ENCODE data around the gene KCNJ16.

The KCNJ16 gene

DNA sequence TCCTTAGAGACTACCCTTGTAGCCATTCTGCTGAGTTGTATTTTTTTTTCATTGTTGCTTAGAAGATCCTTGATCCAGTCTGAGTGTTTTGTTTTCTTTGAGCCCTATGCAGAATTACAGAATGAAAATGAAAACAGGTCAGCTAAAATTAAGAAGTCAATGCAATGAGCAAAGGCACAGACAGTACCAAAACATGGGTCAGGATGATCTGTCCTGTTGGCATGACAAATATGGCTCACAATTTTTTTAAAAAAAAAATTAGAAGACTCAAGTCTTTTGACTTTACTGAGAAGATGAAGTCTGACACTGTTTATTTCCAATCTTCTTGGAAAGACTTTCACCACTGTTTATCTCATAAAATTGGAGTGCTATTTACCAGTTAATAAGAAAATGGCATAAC lies 32.4 kb downstream of the KCNJ16 start:
- Mint-ChIP-seq H3K4me1 (no peaks in the 10 kb centered on the region), H3K27me3 (no peaks in the 10 kb centered on the region), H3K4me3 (no peak overlapping the region), H3K27ac (ENCODE audit: low read depth) (no peak overlapping the region), H3K36me3 (ENCODE audit: insufficient read depth) (no peaks in the 10 kb centered on the region), H3K9me3 (peaks cover 7% of the 10 kb centered on the region)
- no peak for DNase-seq (ENCODE audit: low spot score in 2 of 2)
- ATAC-seq (replicated peaks; ENCODE audit: extremely low read depth, poor library complexity, severe bottlenecking), result no peak

DNA sequence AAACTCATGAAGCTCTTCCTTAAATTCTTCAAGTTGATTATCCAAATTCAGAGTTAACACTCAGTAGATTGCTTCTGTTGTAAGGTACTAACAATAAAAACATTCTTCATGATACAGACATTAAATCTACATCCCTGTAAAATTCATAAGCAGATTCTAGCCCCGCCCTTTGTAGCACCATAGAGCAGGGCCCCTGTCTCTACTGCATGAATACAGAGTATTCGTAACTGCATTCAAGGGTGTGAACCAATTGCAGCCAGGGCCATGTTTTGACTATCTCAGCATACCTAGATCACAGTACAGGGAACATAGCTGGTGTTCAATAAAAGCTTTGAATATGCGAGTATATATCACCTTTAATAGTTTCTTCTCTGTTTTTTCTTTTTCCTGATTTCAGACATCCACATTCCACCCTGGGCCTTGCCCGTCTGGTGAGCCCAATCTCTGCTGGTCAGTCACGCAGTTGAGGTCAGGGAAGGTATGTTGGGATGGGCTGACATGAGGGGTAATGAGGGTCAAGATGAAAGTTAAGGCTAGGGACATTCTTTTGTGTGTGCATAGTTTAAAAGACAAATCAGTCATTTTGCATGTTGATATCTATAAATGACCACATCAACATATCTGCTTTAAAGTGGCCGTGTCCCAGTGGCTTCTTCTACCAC lies 33.0 kb downstream of the KCNJ16 start:
- ATAC-seq (replicated peaks; ENCODE audit: extremely low read depth, poor library complexity, severe bottlenecking), result no peak
- no peak overlapping the region for H3K27ac Mint-ChIP-seq (ENCODE audit: low read depth)
- H3K4me3 Mint-ChIP-seq, result no peak overlapping the region
- H3K9me3 Mint-ChIP-seq, result peaks cover 7% of the 10 kb centered on the region
- no peak for DNase-seq (ENCODE audit: low spot score in 2 of 2)
- H3K27me3 Mint-ChIP-seq, result no peaks in the 10 kb centered on the region
- no peaks in the 10 kb centered on the region for H3K4me1 Mint-ChIP-seq
- H3K36me3 Mint-ChIP-seq (ENCODE audit: insufficient read depth), result no peaks in the 10 kb centered on the region

DNA sequence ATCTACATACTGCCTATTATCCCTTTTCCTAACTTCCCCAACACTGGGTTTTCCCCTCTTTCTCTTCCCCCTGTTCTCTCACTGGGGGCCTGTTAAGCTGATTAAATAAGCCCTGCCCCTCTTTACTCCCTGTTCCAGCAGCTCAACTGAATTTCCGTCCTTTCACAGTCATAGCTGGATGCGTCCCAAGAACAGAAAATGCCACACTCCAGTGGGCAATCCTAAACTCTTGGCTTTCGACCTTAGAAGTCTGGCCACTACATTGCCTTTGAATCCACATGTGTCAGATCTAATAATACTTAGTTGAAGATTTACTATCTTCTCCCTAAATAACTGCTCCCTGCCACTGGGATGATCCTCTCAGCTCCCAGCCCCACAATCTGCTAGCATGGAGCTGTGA lies 34.5 kb downstream of the KCNJ16 start:
- DNase-seq (ENCODE audit: low spot score in 2 of 2) (no peak), ATAC-seq (replicated peaks; ENCODE audit: extremely low read depth, poor library complexity, severe bottlenecking) (no peak)
- Mint-ChIP-seq H3K4me1 (no peaks in the 10 kb centered on the region), H3K4me3 (no peak overlapping the region), H3K27me3 (no peaks in the 10 kb centered on the region), H3K27ac (ENCODE audit: low read depth) (no peak overlapping the region), H3K36me3 (ENCODE audit: insufficient read depth) (no peaks in the 10 kb centered on the region), H3K9me3 (peaks cover 7% of the 10 kb centered on the region)

DNA sequence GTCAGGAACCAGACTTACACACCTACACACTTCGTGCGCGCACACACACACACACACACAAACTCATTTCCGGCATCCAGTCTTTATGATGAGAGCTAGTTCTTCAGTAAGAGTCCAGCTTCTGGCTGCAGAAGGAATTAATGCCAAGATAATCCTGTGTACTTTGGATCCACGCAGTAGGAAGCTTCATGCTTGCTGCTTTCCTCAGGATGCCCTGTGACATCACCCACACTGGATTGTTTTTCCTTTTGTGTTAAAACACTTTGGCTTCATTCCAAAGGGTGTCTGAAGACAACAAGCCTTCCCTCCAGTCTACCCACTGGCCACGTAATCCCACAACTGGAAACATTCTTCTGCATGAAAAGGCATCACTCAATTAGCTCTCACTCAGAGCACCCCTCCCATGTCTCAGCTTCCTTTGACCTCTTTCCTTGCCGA lies 35.4 kb downstream of the KCNJ16 start:
- Mint-ChIP-seq H3K4me3 (no peak overlapping the region), H3K27me3 (no peaks in the 10 kb centered on the region), H3K4me1 (no peaks in the 10 kb centered on the region), H3K27ac (ENCODE audit: low read depth) (no peak overlapping the region), H3K9me3 (peaks cover 7% of the 10 kb centered on the region), H3K36me3 (ENCODE audit: insufficient read depth) (no peaks in the 10 kb centered on the region)
- DNase-seq (ENCODE audit: low spot score in 2 of 2) (no peak), ATAC-seq (replicated peaks; ENCODE audit: extremely low read depth, poor library complexity, severe bottlenecking) (no peak)

DNA sequence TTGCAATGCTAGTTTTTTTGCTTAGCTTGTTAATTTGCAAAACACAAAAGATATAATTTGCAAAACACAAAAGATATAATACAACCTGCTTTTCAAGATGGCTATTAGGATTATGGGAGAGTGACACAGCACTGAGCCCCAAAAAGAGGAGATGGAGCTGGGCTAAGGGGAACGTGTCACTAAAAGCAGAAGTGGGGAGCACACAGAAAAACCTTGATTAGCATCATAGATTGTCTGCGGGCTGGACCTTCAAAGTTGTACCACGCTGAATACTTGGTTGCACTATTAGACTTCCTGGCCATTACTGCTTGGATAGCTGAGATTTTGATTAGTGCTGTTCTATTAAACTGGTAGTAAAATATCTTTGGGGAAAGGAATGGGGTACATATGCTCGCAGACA lies 36.2 kb downstream of the KCNJ16 start:
- ATAC-seq (replicated peaks; ENCODE audit: extremely low read depth, poor library complexity, severe bottlenecking) (no peak), DNase-seq (ENCODE audit: low spot score in 2 of 2) (no peak)
- no peak overlapping the region for H3K27ac Mint-ChIP-seq (ENCODE audit: low read depth)
- no peaks in the 10 kb centered on the region for H3K4me1 Mint-ChIP-seq
- H3K27me3 Mint-ChIP-seq, result no peaks in the 10 kb centered on the region
- no peaks in the 10 kb centered on the region for H3K36me3 Mint-ChIP-seq (ENCODE audit: insufficient read depth)
- peaks cover 7% of the 10 kb centered on the region for H3K9me3 Mint-ChIP-seq
- H3K4me3 Mint-ChIP-seq, result no peak overlapping the region

DNA sequence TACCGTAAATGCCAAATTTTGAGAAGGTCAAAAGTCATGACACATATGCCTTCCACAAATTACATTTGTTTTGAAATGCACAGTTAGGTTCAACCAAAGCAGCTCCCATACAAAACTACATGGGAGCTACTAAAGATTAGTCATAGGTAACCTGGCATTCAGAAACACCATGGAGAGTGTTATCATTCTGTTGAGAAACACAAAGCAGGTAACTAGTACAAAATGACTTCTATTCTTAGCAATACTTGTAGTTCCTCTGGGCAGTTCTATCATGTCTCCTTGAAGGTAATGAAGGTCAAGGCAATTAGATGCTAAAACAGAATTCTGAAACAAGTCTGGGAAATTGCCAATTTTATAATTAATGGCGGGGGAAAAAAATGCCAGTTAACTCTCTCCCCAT lies 39.4 kb downstream of the KCNJ16 start:
- Mint-ChIP-seq H3K27ac (ENCODE audit: low read depth) (no peak overlapping the region), H3K4me3 (no peak overlapping the region), H3K36me3 (ENCODE audit: insufficient read depth) (no peaks in the 10 kb centered on the region), H3K9me3 (peaks cover 7% of the 10 kb centered on the region), H3K27me3 (no peaks in the 10 kb centered on the region), H3K4me1 (no peaks in the 10 kb centered on the region)
- DNase-seq (ENCODE audit: low spot score in 2 of 2), result no peak
- no peak for ATAC-seq (replicated peaks; ENCODE audit: extremely low read depth, poor library complexity, severe bottlenecking)

DNA sequence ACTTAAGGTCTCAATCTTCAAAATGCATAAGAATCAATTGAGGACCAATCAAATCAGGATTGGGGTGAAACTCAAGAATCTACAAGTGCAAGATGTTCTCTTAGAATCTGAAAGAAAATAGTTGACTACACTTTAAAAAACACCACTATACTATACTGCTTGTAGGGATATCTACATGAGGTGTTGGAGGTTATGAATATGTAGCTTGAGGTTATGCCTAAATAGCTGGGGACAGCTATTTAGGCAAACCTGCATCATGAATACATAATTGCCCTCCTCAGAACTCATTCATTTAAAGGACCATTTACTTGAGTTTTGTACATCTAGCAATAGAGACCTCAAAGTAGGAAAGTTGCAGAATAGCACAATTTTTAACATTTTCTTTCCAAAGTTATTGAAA lies 40.1 kb downstream of the KCNJ16 start:
- ATAC-seq (replicated peaks; ENCODE audit: extremely low read depth, poor library complexity, severe bottlenecking) (no peak), DNase-seq (ENCODE audit: low spot score in 2 of 2) (no peak)
- Mint-ChIP-seq H3K4me1 (no peaks in the 10 kb centered on the region), H3K36me3 (ENCODE audit: insufficient read depth) (no peaks in the 10 kb centered on the region), H3K27ac (ENCODE audit: low read depth) (no peak overlapping the region), H3K4me3 (no peak overlapping the region), H3K9me3 (peaks cover 6% of the 10 kb centered on the region), H3K27me3 (no peaks in the 10 kb centered on the region)

DNA sequence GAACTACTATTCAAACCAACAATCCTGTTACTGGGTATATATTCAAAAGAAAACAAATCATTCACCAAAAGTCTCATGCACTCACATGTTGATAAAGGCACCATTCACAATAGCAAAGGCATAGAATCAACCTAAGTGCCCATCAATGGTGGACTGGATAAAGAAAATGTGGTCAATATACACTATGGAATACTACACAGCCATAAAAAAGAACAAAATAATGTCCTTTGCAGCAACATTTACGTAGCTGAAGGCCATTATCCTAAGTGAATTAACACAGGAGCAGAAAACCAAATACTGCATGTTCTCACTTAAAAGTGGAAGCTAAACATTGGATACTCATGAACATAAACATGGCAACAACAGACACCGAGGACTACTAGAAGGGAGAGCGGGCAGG lies 41.9 kb downstream of the KCNJ16 start:
- DNase-seq (ENCODE audit: low spot score in 2 of 2), result no peak
- H3K4me1 Mint-ChIP-seq, result no peaks in the 10 kb centered on the region
- H3K9me3 Mint-ChIP-seq, result no peaks in the 10 kb centered on the region
- no peaks in the 10 kb centered on the region for H3K36me3 Mint-ChIP-seq (ENCODE audit: insufficient read depth)
- H3K27ac Mint-ChIP-seq (ENCODE audit: low read depth), result no peak overlapping the region
- no peak overlapping the region for H3K4me3 Mint-ChIP-seq
- H3K27me3 Mint-ChIP-seq, result no peaks in the 10 kb centered on the region
- no peak for ATAC-seq (replicated peaks; ENCODE audit: extremely low read depth, poor library complexity, severe bottlenecking)

DNA sequence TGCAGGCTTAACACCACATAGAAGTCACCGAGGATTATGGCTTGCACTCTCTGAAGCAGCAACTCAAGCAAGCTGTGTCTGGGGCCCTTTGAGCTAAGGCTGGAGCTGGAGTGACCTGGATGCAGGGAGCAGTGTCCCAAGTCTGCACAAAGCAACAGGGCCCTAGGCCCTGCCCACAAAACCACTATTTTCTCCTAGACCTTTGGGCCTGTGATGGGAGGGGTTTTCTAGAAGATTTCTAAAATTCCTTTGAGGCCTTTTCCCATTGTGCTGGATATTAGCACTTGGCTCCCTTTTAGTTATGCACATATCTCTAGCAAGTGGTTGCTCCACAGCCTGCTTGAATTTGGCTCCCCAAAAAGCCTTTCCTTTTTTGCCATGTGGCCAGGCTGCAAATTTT lies 44.5 kb downstream of the KCNJ16 start:
- H3K4me1 Mint-ChIP-seq, result no peaks in the 10 kb centered on the region
- DNase-seq (ENCODE audit: low spot score in 2 of 2) (no peak), ATAC-seq (replicated peaks; ENCODE audit: extremely low read depth, poor library complexity, severe bottlenecking) (no peak)
- H3K27me3 Mint-ChIP-seq, result no peaks in the 10 kb centered on the region
- no peak overlapping the region for H3K27ac Mint-ChIP-seq (ENCODE audit: low read depth)
- no peak overlapping the region for H3K4me3 Mint-ChIP-seq
- H3K9me3 Mint-ChIP-seq, result no peaks in the 10 kb centered on the region
- H3K36me3 Mint-ChIP-seq (ENCODE audit: insufficient read depth), result no peaks in the 10 kb centered on the region

DNA sequence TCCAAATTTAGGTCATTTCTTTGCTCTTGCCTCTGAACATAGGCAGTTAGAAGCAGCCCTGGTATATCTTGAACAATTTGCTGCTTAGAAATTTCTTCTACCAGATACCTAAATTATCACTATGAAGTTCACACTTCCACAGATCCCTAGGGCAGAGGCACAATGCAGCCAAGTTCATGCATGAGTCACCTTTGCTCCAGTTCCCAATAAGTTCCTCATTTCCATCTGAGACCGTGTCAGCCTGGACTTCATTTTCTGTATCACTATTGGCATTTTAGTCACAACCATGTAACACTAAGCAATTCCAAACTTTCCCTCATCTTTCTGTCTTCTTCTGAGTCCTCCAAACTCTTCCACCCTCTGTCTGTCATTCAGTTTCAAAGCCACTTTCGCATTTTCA lies 45.0 kb downstream of the KCNJ16 start:
- ATAC-seq (replicated peaks; ENCODE audit: extremely low read depth, poor library complexity, severe bottlenecking) (no peak), DNase-seq (ENCODE audit: low spot score in 2 of 2) (no peak)
- Mint-ChIP-seq H3K9me3 (no peaks in the 10 kb centered on the region), H3K27ac (ENCODE audit: low read depth) (no peak overlapping the region), H3K4me3 (no peak overlapping the region), H3K27me3 (no peaks in the 10 kb centered on the region), H3K4me1 (no peaks in the 10 kb centered on the region), H3K36me3 (ENCODE audit: insufficient read depth) (no peaks in the 10 kb centered on the region)

DNA sequence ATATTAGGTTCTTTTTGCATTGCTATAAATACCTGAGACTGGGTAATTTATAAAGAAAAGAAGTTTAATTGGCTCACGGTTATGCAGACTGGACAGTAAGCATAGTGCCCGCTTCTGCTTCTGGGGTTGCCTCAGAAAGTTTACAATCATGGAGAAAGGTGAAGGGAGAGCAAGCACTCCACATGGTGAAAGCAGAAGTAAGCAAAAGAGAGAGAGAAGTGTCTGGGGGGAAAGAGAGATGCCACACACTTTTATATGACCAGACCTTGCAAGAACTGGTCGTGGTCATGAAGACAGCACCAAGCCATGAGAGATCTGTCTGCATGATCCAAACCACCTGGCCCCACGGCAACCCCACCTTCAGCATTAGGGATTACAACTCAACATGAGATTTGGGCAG lies 45.4 kb downstream of the KCNJ16 start:
- H3K36me3 Mint-ChIP-seq (ENCODE audit: insufficient read depth), result no peaks in the 10 kb centered on the region
- H3K9me3 Mint-ChIP-seq, result no peaks in the 10 kb centered on the region
- ATAC-seq (replicated peaks; ENCODE audit: extremely low read depth, poor library complexity, severe bottlenecking), result no peak
- no peak overlapping the region for H3K4me3 Mint-ChIP-seq
- no peak for DNase-seq (ENCODE audit: low spot score in 2 of 2)
- H3K4me1 Mint-ChIP-seq, result no peaks in the 10 kb centered on the region
- no peak overlapping the region for H3K27ac Mint-ChIP-seq (ENCODE audit: low read depth)
- H3K27me3 Mint-ChIP-seq, result no peaks in the 10 kb centered on the region

DNA sequence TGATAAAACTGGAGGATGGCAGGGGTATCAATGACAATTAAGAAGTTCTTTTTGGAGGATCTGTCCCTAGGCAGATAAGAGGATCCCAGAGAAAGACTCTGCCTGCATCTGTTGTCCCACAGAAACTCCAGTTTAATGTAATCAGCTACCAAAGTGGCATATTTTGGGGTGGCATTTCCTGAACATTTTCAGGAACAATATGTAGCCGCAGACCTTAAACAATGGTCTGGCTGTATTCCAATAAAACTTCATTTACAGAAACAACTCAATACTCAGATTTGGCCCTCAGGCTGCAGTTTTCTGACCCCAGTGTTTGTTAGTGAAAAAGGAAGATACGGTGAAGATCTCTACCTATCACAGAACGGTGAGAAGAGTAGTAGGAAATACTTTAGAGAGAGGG lies 46.1 kb downstream of the KCNJ16 start:
- Mint-ChIP-seq H3K36me3 (ENCODE audit: insufficient read depth) (no peaks in the 10 kb centered on the region), H3K27ac (ENCODE audit: low read depth) (no peak overlapping the region), H3K4me3 (no peak overlapping the region), H3K4me1 (no peaks in the 10 kb centered on the region), H3K9me3 (no peaks in the 10 kb centered on the region), H3K27me3 (no peaks in the 10 kb centered on the region)
- DNase-seq (ENCODE audit: low spot score in 2 of 2), result no peak
- ATAC-seq (replicated peaks; ENCODE audit: extremely low read depth, poor library complexity, severe bottlenecking), result no peak

DNA sequence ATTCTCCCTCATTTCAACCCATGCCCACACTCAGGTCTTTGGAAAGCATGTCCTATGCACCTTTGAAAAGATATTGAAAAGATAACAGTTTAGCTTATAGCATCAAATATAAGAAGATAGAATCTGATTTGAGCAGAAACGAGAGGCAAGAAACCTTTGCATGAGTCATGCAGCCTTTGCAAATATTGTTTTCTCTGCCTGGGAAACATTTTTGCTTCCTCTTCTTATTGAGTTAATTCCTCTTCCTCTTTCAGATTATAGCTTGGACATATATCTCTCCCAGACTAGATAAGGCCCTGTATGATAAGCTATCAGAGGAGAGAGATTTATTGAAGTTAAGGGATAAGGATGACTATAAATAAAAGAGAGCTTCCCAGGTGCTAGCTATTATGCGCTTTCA lies 48.2 kb downstream of the KCNJ16 start:
- Mint-ChIP-seq H3K27ac (ENCODE audit: low read depth) (no peak overlapping the region), H3K27me3 (no peaks in the 10 kb centered on the region), H3K4me3 (no peak overlapping the region), H3K9me3 (no peaks in the 10 kb centered on the region), H3K4me1 (no peaks in the 10 kb centered on the region), H3K36me3 (ENCODE audit: insufficient read depth) (no peaks in the 10 kb centered on the region)
- ATAC-seq (replicated peaks; ENCODE audit: extremely low read depth, poor library complexity, severe bottlenecking), result no peak
- no peak for DNase-seq (ENCODE audit: low spot score in 2 of 2)

DNA sequence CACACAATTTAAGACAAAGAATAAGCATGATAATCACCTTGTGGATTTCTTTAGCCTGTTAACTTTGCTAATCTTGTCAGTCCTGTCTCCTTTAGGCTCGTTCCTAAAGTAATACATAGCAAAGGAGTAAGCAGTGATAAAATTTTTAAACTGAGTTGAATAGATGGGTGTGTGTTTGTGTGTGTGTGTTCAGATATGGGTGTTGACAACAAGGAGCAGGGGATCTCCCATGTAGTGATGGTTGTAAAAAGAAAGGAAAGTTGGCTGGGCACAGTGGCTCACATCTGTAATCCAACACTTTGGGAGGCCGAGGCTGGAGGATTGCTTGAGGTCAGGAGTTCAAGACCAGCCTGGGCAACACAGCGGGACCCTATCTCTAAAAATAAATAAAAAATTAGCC lies 49.7 kb downstream of the KCNJ16 start:
- H3K27ac Mint-ChIP-seq (ENCODE audit: low read depth), result no peak overlapping the region
- no peak for DNase-seq (ENCODE audit: low spot score in 2 of 2)
- H3K27me3 Mint-ChIP-seq, result no peaks in the 10 kb centered on the region
- ATAC-seq (replicated peaks; ENCODE audit: extremely low read depth, poor library complexity, severe bottlenecking), result no peak
- H3K4me3 Mint-ChIP-seq, result no peak overlapping the region
- no peaks in the 10 kb centered on the region for H3K4me1 Mint-ChIP-seq
- no peaks in the 10 kb centered on the region for H3K9me3 Mint-ChIP-seq
- no peaks in the 10 kb centered on the region for H3K36me3 Mint-ChIP-seq (ENCODE audit: insufficient read depth)
